ENCODE data around the gene SUDS3. TPM values are rescaled to one million over a fixed set of nuclear protein-coding genes. Genes with fewer than 3 reads are reported as not detected.
"Not testable (repeated sequence)": the region's sequence is repeated elsewhere in the genome, so short reads cannot be mapped to it uniquely, and the experiment has no call there.

Gene SUDS3
- total RNA-seq, 1 donor from 2014 or later, result 18.4 TPM

DNA sequence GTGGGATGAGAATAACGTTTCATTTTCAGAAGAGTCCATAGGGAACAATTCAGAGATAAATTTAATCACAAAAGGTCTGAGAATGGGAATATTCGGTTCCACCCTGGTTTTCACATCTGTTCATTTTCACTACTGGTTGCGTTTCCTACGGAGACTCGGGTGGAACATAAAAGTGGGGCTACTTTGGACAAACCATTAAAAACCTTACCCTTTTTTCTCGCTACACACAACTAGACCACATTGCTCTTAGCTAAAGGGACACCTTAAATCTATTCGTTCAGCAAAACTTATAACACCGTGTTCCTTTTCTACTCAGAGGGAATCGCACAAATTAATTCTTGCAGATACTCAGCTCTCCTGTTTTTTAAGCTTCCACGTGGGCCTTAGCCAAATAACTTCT lies 1.0 kb upstream of the SUDS3 start:
- intact Hi-C loops (cut with DNase I), result loop anchor here (10.0 kb wide), 1 partner anchor 361 kb away; the partner anchor contains the start of gene RFC5
- no peak for ATAC-seq
- no peak for DNase-seq (ENCODE audit: missing footprints)

DNA sequence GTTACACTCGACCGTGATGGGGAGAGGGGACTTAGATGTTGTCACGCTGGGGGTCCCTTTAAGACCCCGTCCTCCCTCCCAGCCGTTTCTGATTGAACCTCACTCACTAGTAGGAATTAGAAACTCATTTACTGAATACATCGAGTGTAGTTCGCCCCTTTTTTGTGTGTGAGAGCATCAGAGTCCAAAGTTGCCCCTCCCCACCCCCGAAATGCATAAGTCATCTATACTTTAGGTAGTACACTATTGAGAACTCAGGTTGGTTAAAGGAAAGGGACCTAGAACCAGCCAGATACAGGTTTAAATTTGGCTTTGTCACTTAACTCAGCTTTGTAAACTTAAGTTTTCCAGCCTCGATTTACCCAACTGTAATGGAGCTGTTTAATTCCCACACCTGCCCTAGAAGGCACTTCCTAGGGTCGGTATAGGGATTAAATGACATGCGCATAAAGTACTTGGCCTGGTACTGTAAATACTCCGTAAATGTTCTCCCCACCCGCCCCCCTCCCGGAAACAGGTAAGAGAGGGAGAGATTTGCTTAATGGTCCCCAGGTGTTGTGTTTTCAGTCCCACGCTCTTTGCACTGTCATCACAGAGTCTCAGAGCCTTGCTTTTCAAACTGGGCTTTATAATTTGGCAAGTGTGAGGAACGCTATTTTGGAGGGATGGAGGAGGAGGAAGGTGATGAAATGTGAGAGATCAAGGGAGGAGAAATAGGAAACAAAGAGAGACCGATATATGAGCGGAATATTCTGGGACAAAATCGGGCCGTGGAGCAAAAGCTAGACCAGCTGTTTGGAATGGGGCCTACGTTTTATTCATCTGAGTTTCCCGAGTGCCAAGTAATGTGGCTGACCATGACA lies 897 bp downstream of the SUDS3 start:
- ATAC-seq (no peak), DNase-seq (ENCODE audit: missing footprints) (no peak)
- intact Hi-C loops (cut with DNase I), result loop anchor here (2.0 to 10.0 kb wide), 2 partner anchors 194 to 362 kb away; partner anchors contain the start of gene RFC5

DNA sequence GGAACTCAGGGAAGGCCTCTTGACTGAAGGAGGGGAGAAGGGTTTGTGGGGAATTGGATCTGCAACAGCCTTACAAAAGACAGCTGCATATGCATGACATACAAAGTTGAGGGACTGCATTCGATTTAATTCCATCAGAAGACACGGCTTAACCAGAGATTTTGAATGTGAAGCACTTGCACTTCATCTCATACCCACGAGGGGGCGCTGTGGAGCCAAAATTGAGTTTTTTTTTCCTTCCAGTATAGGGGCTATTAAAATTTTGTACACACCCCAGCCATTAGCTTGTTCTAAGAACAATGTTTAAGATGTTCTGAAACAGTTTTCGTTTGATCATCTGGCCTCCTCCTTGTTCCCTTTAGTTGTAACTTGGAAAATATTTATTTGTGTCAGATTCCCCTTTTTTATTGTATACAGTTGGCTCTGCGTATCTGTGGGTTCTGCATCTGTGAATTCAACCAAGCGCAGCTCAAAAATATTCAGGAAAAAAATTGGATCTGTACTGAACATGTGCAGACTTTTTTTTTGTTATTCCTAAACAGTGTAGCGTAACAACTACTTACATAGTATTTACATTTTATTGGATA lies 1.6 kb downstream of the SUDS3 start:
- ATAC-seq (no peak), DNase-seq (ENCODE audit: missing footprints) (peak; percentile 78)
- intact Hi-C loops (cut with DNase I), result loop anchor here (2.0 to 10.0 kb wide), 2 partner anchors 195 to 363 kb away; partner anchors contain the start of gene RFC5

DNA sequence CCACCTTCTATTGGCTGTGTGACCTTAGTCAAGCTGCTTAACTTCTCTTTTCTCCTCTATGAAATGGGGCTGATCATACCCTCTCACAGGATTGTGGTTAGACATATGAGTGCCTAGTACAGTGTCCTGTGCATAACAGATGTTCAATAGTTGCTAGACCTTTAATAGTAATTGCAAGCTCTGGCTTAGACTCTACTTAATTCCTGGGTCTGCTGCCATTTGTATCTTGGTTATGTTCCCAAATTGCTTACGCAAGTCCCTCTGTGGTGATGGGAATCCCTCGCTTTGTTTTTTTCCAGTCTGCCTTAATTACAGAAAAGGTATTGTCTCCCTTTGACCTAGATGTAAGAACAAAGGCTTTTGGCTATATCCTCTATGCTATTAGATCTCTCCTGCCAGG lies 15.1 kb downstream of the SUDS3 start:
- peak; percentile 59 for ATAC-seq
- intact Hi-C loops (cut with DNase I), result no loop called here
- no peak for DNase-seq (ENCODE audit: missing footprints)

DNA sequence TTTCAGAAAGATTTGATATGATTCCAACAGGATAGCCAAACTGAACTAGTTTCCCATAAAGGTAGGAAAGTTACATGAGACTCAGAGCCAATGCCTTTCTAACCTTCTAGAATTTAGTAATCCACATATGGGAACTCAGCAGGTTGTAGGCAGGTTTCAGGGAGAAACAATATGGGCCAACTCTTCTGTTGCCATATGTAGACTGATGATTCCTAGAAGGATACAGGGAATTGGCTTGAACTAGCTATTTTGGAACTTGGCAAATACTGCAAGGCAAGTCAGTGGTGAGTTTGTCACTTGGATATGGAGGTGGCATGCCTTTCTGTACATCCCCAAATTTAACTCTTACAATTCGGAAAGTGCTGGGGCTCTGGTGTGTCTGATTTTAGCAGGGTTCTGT lies 15.5 kb downstream of the SUDS3 start:
- intact Hi-C loops (cut with DNase I), result no loop called here
- no peak for ATAC-seq

DNA sequence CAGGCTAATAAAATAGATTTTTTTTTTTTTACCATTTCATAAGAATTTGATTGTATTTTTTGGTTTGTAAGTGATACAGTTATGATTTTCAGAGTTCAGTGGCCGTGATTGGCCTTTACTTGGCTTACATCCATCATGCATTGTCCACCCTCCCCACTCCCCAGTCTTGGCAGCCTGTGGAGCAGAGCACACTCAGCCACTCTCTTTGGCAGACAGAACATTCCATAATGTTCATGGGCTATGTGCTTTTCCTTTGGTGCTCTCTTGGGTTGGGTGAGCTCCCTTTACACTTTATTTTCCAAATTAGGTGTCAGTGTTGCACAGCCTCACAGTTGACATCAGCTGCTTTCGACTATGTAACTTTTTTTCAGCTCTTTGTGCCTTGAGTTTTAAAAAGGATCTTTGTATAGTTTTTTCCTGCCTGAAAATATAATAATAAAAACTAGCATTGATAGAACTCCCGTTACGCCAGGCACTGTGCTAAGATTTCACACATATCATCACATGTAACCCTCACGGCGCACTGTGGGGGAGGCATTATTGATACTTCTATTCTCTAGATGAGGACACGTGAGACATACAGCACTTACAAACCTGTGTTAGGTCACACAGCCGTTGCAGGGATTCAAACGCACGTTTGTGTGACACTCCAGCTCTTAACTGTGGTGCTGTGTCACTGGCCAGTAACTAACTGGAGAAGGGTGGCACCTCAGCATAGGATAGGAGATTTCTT lies 21.5 kb downstream of the SUDS3 start:
- ATAC-seq, result peak; percentile 58
- intact Hi-C loops (cut with DNase I), result no loop called here

More for the DNA sequence above, 15.5 kb downstream of the SUDS3 start:
- DNase-seq (ENCODE audit: missing footprints), result no peak

DNA sequence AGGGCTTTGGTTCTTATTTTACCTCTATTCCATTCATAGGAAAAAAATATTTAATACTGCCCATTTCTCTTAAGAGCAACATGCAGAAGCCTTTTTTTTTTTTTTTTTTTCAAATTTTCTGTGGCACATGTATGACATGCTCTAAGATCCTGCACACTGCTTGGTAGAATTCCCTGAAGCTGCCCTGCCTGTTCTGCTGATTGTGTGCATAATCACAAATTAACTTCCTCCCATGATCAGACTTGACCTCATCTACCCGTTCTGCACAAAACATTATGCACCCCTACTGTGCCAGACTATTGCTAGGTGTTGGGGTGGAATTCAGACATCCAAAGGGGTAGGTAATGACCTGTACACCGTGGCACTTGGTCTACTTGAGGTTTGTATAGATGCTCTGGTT lies 22.2 kb downstream of the SUDS3 start:
- intact Hi-C loops (cut with DNase I), result no loop called here
- DNase-seq (ENCODE audit: missing footprints) (no peak), ATAC-seq (no peak)

More for the DNA sequence above, 21.5 kb downstream of the SUDS3 start:
- no peak for DNase-seq (ENCODE audit: missing footprints)

DNA sequence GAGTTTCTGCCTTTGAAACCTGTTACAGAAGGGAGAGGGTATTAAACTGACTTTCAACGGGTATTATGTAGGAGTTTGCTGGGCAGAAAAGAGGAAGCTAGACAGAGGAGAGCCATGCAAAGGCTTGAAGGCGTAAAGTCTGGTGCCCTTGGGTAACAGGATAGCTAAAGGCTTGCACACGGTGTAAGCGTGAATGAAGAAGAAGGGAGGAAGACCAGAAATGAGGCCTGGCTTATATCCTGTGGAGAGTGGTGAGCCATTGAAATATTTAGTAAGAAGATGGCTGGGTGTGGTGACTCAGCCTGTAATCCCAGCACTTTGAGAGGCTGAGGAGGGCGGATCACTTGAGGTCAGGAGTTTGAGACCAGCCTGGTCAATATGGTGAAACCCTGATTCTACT lies 22.6 kb downstream of the SUDS3 start:
- DNase-seq (ENCODE audit: missing footprints), result no peak
- intact Hi-C loops (cut with DNase I), result no loop called here
- no peak for ATAC-seq

DNA sequence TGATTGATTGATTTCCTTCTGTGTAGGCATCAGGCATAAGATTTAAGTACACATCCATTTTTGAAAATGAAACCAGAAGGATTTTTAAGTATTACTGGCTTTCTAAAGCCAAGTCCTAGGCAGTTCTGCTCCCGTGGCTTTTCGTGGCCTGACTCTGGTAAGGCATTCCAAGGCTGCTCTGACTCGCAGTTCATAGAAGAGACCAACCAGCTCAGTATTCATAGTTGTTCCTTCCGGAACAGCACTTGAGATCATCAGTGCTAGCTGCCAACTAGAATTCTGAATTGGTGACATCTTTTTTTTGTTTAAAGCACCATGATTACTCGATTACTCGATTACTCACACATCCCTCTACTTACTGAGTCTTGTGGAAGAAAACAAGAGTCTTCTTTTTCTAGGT lies 25.9 kb downstream of the SUDS3 start:
- intact Hi-C loops (cut with DNase I), result no loop called here
- DNase-seq (ENCODE audit: missing footprints), result no peak

DNA sequence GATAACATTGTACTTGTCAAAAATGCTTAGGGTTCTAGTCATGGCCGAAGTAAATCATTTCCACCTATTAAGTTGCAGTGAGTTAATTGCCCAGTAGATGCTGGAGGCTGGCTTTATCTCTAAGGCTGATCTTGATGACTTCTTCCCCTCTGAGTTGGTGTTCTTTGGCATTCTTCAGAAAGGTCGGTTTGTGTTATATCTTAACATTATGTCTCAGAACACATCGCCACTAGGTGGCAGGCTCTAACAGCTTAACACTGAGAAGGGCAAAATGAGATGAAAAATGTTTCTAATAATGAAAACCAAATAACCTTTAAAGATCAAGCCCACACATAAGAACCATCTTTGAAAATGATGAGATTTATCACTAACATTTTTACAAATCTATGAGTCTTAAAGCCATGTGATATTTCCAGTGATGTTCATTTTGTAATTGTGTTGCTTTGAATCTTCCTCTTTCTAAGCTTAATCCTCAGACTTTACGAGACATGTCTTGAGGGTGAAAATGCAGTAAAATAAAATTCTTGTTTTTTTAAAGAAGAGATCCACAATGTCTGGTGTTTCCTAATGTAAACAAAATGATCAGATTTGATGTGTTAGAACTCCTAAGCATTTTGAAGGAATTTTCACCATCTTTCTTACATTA lies 28.6 kb downstream of the SUDS3 start:
- intact Hi-C loops (cut with DNase I), result no loop called here
- DNase-seq (ENCODE audit: missing footprints), result no peak

More for the DNA sequence above, 25.9 kb downstream of the SUDS3 start:
- no peak for ATAC-seq

DNA sequence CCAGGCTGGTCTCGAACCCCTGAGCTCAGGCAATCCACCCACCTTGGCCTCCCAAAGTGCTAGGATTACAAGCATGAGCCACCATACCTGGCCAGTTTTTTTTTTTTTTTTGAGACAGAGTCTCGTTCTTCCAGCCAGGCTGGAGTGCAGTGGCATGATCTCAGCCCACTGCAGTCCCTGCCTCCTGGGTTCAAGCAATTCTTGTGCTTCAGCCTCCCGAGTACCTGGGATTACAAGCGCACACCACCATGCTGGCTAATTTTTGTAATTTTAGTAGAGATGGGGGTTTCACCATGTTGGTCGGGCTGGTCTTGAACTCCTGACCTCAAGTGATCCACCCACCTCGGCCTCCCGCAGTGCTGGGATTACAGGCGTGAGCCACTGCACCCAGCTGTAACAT lies 31.9 kb downstream of the SUDS3 start:
- intact Hi-C loops (cut with DNase I); DNase-seq (ENCODE audit: missing footprints); ATAC-seq: not testable (repeated sequence)

More for the DNA sequence above, 28.6 kb downstream of the SUDS3 start:
- no peak for ATAC-seq

DNA sequence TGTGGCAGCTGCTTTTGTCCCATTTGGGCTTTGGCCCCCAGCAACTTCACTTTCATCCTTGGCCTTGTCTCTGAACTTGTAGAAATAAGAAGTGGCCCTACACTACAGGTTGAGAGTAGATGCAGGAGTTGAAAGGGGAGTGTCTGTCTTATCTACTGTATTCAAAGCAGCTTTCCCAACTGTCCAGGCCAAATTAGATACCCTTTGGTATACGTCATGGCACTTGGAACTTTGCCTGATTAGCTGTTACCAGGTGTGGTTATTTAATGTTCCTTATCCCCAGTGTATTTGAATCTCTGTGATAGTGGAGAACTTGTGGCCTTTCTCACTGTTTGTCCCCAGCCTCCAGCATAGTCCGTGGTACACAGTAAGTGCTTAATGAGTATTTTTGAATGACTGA lies 33.5 kb downstream of the SUDS3 start:
- ATAC-seq (no peak), DNase-seq (ENCODE audit: missing footprints) (no peak)
- intact Hi-C loops (cut with DNase I), result no loop called here

DNA sequence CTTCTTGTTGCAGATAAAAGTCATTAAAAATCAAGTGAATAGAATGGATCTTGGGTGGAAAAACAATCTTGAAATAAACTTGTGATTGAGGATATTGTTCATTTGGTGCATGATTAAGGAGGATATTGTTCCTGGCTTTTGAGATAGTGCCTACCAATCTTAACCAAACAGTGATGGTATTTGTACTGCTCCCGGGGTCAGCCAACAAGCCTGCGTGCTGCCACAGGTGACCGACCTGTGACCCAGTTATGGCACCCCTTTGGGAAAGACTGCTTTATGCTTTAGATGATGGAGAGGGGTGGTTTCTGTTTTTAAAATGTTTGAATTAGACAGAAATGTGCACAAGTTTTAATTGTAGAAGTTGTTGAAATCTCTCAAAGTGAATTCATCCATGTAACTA lies 41.6 kb downstream of the SUDS3 start:
- intact Hi-C loops (cut with DNase I), result no loop called here
- ATAC-seq (no peak), DNase-seq (ENCODE audit: missing footprints) (no peak)

DNA sequence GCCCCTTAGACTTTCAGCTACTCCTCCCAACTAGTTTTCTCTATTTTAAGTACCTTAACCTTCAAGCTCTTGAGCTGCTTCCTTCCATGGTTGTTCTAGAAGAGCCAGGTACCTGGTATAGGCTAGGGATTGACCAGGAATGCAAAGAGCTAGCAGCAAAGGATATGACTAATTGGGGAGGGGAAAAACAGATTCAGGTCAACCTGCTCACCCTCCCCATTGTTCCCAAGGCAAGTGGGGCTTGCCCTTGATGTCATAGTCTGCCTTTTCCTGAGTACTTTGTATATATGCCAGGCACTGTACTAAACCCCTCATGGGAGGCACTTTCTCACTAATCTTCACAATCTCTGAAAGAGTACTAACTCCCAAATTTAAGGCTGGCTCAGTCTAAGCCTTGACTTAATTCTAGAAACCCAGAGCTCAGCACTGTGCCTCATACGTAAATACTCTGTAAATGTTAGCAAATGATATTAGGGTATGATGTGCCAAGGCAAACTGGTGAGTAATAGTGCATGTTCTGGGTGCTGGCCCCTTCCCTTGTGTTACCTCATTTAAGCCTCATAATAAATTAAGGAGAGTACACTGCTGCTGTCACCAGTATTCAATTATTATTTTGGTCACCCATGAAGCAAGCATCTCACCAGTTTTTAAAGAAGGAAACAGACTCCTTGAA lies 42.2 kb downstream of the SUDS3 start:
- intact Hi-C loops (cut with DNase I), result no loop called here
- DNase-seq (ENCODE audit: missing footprints) (no peak), ATAC-seq (no peak)

DNA sequence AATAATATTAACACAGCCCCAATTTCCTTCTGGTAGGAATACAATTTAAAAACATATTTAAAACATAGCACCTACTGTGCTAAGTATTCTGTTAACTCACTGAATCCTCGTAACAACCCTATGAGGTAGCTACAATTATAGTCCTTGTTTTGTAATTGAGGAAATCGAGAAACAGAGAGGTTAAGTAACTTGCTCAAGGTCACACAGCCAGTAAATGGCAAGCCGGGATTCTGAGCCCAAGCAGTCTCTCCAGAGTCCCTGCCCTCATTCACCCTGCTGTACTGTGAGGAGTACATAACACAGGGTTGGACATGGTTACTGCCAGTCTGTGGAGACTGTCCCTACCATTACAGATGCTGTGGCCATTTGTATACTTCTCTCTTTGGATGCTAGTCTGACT lies 44.3 kb downstream of the SUDS3 start:
- intact Hi-C loops (cut with DNase I), result no loop called here
- DNase-seq (ENCODE audit: missing footprints), result no peak

DNA sequence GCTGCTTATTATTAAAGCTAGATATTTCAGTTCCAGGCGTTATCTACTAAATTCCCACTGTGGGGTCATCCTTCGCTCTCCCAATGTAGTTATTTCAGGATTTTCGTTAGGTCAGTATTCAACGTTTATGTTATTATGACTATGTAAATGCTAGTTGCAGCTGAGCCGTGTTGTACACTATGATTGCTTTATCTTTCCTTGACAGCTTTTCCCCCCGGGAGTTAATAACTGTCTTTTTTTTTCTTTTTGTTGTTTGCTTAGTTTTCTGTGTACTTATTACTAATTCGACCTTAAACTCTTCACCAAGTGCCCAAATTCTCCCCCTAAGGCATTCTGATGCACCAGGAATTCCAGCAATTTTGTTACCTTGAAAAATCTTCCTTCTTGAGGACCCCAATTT lies 48.5 kb downstream of the SUDS3 start:
- intact Hi-C loops (cut with DNase I), result no loop called here

More for the DNA sequence above, 44.3 kb downstream of the SUDS3 start:
- no peak for ATAC-seq

DNA sequence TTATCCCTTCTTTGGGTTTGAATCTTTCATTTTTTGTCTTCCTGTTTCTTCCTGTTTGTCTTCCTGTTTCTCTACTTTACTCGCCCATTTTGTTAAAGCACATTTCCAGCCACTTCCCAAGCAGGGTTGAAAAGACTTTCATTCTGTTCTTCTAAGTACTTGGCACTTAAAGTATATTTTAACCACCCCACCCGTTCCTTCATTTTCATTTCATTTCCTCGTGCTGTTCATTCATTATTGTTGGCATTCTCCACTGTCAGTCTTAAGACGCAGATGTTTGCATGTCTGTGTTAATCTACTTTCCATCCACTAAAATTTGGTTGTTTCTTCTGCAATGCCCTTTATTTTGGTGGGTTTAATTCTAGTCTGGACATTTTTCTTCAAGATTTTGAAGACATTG lies 49.0 kb downstream of the SUDS3 start:
- DNase-seq (ENCODE audit: missing footprints) (no peak), ATAC-seq (no peak)
- intact Hi-C loops (cut with DNase I), result no loop called here

More for the DNA sequence above, 48.5 kb downstream of the SUDS3 start:
- DNase-seq (ENCODE audit: missing footprints) (no peak), ATAC-seq (no peak)

DNA sequence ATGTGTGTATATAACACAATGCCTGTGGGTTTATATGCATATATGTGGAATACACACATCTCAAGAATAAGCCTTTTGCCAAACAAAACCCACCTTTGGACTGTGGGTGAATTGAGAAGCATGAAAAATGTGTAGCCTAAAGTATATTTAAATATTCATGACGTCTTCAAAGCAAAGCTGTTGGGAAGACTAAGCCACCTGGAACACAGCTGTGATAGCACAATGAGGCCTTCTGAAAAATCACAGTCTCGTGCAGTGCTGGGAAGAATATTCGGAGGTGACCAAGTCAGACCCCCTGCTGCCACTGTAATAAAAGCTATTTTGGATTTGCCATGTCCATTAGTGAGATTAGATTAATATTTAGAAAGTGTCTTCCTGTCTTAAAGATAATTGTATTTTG lies 51.5 kb downstream of the SUDS3 start:
- DNase-seq (ENCODE audit: missing footprints), result no peak
- intact Hi-C loops (cut with DNase I), result no loop called here
- ATAC-seq, result no peak

Data from Right ventricle myocardium inferior (tissue), 1 donor.